Stromal cell of bone marrow (primary cell): Measurements from ENCODE around the gene CLIP4.

Experiments used
- DNase-seq: peaks from one replicate; pipeline ENCODE4 v3.0.0-alpha.2; 2012; ENCODE audit warnings: low read depth

The CLIP4 gene

GRCh38 chr2:29134933-29135332, 19.7 kb downstream of the CLIP4 start:
- no peak for DNase-seq

- no peak for DNase-seq
Observed at GRCh38 chr2:29139152-29139551, 23.9 kb downstream of the CLIP4 start.

DNA sequence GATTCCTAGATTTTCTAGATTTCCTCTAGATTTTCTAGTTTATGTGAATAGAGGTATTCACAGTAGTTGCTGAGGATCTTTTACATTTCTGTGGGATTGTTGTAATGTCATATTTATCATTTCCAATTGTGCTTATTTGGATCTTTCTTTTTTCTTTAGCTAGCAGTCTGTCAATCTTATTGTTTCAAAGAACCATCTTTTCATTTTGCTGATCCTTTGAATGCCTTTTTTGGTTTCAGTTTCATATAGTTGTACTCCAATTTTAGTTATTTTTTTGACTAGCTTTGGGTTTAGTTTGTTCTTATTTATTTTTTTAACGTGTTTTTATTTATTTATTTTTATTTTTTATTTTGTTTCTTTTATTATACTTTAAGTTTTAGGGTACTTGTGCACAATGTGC, 24.5 kb downstream of the CLIP4 start:
- no peak for DNase-seq

DNA sequence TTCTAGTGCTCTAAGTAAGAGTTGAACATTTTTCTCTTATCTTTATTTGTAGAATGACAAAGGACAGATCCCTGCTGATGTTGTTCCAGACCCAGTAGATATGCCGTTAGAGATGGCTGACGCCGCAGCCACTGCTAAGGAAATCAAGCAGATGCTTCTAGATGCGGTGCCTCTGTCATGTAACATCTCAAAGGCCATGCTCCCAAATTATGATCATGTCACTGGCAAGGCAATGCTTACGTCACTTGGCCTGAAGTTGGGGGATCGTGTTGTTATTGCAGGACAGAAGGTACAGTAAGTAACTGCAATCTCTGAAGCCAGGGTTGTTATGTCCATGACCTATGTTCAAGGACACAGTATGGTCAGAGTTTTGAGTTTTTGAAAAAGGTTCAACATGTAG, 28.4 kb downstream of the CLIP4 start:
- DNase-seq, result no peak

GRCh38 chr2:29146197-29146596, 31.0 kb downstream of the CLIP4 start:
- DNase-seq, result no peak

- DNase-seq, result no peak
Observed at GRCh38 chr2:29147963-29148362, 32.7 kb downstream of the CLIP4 start.

- DNase-seq, result no peak
Observed at GRCh38 chr2:29154610-29155009, 39.4 kb downstream of the CLIP4 start.

- no peak for DNase-seq
Observed at GRCh38 chr2:29155578-29155977, 40.4 kb downstream of the CLIP4 start.

GRCh38 chr2:29157131-29157530, 41.9 kb downstream of the CLIP4 start:
- DNase-seq, result no peak

- DNase-seq, result no peak
Observed at GRCh38 chr2:29159125-29159524, 43.9 kb downstream of the CLIP4 start.

DNA sequence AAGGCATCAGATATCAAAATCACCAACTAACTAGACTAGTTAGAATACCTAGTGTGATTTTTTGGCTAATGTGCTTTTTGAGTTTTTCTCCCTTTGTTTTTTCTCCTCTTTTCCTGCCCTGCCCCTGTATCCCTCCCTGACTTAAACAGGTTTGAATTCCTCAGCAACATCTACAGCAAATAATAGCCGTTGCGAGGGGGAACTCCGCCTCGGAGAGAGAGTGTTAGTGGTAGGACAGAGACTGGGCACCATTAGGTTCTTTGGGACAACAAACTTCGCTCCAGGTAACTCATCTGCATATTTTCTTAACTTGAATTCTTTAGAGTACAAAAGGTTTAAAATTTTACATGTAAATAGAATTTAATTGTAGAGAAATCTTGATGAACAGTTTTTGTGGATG, 45.0 kb downstream of the CLIP4 start:
- no peak for DNase-seq

DNA sequence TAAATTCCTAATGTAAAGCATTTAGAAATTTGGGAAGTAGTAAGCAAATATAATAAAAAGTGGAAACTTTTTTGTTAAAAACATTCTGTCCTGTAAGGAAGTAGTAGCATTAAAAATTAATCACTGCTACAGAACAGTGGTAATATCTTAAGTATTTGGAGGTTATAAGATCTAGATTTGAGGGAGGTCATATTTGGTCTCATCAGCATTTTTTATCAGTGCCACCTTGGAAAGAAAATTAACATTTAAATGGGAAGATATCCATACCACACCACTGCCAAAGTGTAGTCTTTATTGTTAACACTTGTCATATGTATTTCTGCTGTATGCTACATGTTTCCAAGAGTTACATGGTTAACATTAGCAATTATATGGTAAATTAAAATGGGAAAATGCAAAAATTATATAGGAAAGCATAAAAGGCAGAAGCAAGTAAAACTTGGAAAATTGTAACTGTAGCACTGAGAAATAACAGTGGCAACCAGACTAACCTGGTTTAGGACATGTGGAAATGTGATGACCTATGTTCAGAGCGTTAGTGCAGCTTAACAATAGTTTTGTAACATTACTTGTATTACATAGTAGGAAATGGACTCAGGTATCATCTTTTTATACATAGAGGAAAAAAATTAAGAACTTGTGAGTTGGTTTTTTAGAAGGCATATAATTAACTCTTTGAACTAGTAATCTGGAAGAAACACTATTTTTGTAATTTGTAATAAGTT, 47.2 kb downstream of the CLIP4 start:
- DNase-seq, result no peak

DNA sequence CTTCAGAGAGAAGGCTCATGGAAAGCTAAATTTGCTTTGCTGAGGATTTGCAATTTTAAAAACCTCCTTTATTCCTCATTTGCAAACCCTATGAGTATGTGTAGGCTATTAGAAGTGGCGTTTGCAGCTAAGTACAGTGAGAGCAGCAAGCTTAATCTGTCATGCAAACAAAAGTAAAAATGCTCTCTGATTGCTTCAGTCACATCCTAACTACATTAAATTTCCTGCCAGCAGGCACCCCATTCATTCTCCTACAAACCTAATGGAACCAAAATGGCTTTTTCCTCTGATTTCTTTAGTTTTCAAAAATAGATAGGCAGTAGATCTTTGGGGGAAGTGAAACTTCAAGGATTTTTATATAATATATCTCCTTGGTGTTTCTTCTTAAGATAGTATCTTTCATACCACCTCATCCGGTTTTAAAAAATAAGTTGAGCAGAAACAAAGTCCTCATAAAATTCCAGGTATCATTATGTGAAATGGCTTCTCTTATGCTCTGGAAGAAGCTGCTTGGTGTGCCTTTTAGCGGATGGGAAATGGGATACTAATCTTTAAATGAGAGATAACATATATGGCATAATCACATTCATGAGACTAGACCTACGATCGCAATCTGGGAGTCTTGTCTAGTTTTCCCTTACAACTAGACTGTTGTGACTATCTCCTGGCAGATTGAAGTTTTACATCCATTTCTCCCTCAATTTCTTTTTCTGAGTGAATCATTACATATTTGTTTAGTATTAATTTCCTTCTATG, 49.1 kb downstream of the CLIP4 start:
- DNase-seq, result no peak

DNA sequence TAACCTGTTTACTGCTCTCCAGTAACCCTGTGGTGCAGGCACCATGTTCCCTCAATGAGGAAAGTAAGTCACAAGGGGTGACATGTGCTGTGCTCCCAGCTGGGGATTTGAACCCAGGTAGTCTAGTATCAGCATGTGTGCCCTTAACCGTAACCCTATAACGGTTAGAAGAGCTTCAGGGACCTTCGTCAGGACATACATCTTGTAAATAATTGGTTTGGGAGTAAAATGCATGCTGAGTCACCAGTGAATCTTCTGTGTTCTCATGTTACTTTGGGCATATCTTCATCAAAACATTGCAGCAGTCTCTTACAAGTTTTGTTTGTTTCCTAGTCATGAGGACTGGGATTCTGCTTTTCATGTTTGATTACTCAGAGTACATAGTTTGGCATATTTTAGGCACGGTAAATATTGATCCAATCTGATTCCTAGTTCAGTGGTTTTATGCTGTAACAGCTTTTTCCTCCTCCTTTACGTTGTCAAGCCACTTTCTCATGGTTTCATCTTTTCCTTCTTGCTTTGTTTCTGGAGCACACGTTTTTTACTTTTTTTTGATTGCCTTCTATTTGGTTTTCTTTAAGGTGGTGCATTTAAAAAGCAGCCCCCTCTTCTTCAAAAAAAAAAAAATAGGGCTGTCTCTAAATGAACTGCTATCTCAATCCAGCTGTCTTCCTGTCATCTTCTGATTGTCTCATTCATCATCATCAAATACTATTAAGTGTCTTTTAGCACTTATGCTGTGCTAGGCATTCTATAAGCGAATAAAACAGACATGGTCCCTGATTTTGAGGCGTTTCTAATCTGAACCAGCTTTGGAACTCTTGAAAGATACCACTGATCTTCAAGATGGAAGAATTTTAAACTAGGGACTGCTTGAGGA, 50.4 kb downstream of the CLIP4 start:
- no peak for DNase-seq

DNA sequence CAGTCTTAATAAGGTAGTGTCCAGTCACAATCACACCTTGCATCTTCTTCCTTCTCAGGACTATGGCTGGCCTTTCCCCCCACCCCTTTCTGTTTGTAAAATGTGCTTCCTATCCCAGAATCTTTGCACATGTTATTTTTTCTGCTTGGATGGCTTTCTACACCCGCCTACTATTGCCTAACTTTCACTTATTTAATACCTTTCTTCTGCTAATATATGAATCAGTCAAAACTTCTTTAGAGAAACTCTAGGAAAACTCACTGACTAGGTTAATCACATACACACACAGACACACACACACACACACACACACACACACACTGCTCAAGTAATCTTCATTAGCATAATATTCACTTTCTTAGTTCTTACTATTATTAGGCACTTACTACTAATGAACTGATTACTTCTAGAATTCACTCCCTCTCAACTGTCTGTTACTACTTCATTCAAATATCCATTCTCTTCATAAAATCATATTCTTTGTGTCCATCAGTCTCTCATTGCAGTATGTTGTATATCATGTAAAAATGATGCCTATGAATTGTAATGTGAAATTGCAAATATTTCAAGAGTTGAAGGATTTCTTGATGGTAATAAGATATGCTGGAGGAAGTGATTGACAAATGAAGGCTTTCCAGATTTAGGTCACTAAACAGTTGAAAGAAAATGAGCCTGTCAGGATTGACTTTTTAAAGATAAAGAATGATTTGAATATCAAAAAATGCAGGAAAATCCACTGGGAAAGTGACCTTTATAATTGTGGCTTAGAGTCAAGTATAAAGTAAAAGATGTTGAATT, 51.2 kb downstream of the CLIP4 start:
- DNase-seq, result no peak

GRCh38 chr2:29174937-29175336, 59.7 kb downstream of the CLIP4 start:
- DNase-seq, result no peak

DNA sequence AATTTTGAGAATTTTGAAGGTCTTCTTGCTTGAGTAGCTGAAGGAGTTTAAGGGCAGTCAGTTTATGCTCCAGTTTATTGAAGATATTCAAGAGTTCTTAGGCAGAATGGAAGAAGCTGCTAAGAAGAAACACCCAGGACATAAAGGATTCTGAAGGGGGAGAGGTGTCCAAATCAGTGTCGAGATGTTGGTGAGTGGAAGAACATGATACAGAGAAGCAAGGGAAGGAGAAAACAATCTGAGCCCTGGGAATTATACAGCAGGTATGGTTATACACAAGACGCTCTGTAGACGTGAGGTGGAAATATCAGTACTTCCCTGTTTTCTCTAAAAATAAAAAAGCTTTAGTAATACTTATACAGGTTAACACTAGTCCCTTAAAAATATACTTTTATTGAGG, 60.1 kb downstream of the CLIP4 start:
- DNase-seq, result no peak

- DNase-seq, result no peak
Observed at GRCh38 chr2:29182334-29182733, 67.1 kb downstream of the CLIP4 start.

DNA sequence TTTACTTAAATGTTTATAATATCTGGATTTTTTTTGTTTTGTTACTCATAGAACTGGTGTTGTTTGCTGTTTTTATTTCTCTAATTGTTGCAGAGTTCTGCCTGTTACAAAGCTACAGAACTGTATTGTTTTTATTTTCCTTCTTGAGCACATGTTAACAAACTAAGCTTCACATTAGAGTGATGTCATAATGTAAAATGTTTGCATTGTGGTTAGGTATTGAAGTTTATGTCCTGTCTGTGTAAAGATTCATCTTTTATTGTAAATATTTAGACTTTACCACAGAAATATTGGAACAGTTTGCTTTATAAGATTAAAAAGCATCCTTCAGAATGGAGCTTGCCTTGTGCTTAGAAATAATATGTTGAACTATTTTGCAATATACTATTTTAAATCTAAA, 67.7 kb downstream of the CLIP4 start:
- no peak for DNase-seq

GRCh38 chr2:29184531-29184930, 69.3 kb downstream of the CLIP4 start:
- DNase-seq, result no peak

DNA sequence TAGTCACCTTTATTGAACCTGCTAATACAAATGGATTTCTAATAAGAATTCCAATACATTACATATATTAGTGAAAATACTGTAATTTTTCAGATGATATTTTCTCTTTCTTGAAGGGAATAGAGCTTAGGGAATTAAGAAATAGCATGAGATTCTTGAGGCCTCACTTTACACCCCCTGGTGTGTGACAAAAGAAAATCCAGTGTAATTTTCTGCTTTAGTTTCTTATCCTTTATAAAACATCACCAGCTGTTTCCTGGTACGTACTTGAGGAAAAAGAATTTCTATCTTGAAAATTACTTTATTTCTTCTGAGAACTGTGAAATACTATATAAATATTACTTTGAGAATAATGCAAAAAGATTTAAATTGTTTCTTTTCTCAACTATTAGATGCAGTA, 71.6 kb downstream of the CLIP4 start:
- no peak for DNase-seq

DNA sequence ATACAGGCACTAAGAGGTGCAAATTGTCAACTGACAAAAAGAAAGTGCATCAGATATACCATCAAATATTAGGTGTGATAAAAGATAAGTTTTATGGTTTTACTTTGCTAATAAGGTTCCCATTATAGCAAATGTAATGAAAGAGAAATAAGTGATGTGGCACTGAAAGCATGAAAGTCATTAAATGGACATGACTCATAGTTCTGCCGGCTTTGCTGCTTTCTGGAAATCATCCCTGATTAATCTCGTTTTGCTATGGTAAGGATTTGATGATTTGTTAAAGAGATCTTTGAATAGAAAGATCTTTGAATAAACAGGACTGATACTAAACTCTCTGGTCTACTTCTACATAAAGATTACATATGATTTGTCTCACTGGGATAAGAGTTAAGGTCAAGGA, 72.7 kb downstream of the CLIP4 start:
- DNase-seq, result peak; percentile 8
